Spleen (tissue), 11 donors: ENCODE results near the gene KRT79. TPM values are rescaled to one million over a fixed set of nuclear protein-coding genes. Genes with fewer than 3 reads are reported as not detected.
A peak's percentile ranks its signal among the peaks of the same experiment; 100 is the strongest.

ENCODE experiments used
- DNase-seq: peaks from one replicate; pipeline ENCODE4 v3.0.0-alpha.2; 2020
- H3K27ac ChIP-seq, 8 donors: fragments of 200-600 bp; sonication (generic) in 7 of 8; 1 replicate in 4 of 8; 2 replicates in 4 of 8; pipeline versions ENCODE4 v1.5.0 to v1.8.0; 2016 to 2021; ENCODE audit warnings: inconsistent platforms in 4 of 8, mild to moderate bottlenecking in 4 of 8, moderate library complexity in 1 of 8
- H3K27me3 ChIP-seq, 7 donors: fragments of 200-600 bp; sonication (generic) in 6 of 7; replicated peaks in 1 of 7; 1 replicate in 4 of 7; 2 replicates in 3 of 7; pipeline versions ENCODE4 v1.5.0 to v1.8.0; 2016 to 2021; ENCODE audit warnings: inconsistent platforms in 3 of 7, mild to moderate bottlenecking in 1 of 7
- H3K36me3 ChIP-seq, 6 donors: fragments of 200-600 bp; sonication (generic) in 5 of 6; 1 replicate in 4 of 6; 2 replicates in 2 of 6; pipeline versions ENCODE4 v1.5.0 to v1.8.0; 2016 to 2021; ENCODE audit warnings: inconsistent platforms in 2 of 6
- H3K4me1 ChIP-seq, 6 donors: fragments of 200-600 bp; sonication (generic) in 5 of 6; 1 replicate in 3 of 6; 2 replicates in 3 of 6; pipeline versions ENCODE4 v1.5.0 to v1.8.0; 2016 to 2021; ENCODE audit warnings: inconsistent platforms in 3 of 6
- H3K4me3 ChIP-seq, 8 donors: fragments of 200-600 bp; sonication (generic) in 7 of 8; 1 replicate in 4 of 8; 2 replicates in 4 of 8; pipeline versions ENCODE4 v1.5.0 to v1.8.0; 2016 to 2021; ENCODE audit warnings: inconsistent platforms in 4 of 8, mild to moderate bottlenecking in 4 of 8, moderate library complexity in 2 of 8
- H3K9me3 ChIP-seq, 8 donors: fragments of 200-600 bp; sonication (generic) in 7 of 8; 1 replicate in 4 of 8; 2 replicates in 4 of 8; pipeline versions ENCODE4 v1.5.0 to v1.8.0; 2016 to 2021; ENCODE audit warnings: inconsistent platforms in 4 of 8
- POLR2A ChIP-seq, 3 donors: fragments of 450-650 bp; IDR thresholded peaks; one replicate each; pipeline ENCODE4 v1.5.1; 2017; ENCODE audit warnings: antibody characterized with exemption in 3 of 3, mild to moderate bottlenecking in 1 of 3
- POLR2AphosphoS5 ChIP-seq, 3 donors: sonication (generic); formaldehyde crosslinking; IDR thresholded peaks; one replicate each; pipeline ENCODE4 v1.5.1; 2017; ENCODE audit warnings: antibody characterized with exemption in 3 of 3
- WGBS, 5 donors: extraction: QIAGEN DNeasy Blood & Tissue Kit in 3 of 5; methylation state at CpG; one replicate each; pipeline versions ENCODE4 v1.1.5 to v1.1.7; 2013 to 2018; 5-methylcytosine and 5-hydroxymethylcytosine counted together
- intact Hi-C: fragments of 100-400 bp; cut with DNase I; formaldehyde crosslinking; loops from one replicate; pipeline ENCODE4 v1.15.0; 2023; ENCODE audit warnings: low total_unique reads
- polyA plus RNA-seq, 3 donors: library from polyadenylated mRNA; stranded (reverse); fragments of 200-250 nt; gene quantifications; one replicate each; pipeline ENCODE4 v1.2.1, GENCODE V29; 2013
- total RNA-seq, 7 donors: library from RNA; depleted of rRNA in 3 of 7; stranded (reverse); fragments of >200 nt in 3 of 7; fragmentation: NEBNext Ultra II Directional in 4 of 7; extraction: Animal tissue kit (Norgen Biotek cat#: 25700) in 4 of 7; gene quantifications; one replicate each; pipeline versions ENCODE4 v1.1.0 to v1.2.1, GENCODE V29; 2016 to 2021
- TF ChIP-seq, protein P1 (sequence below), 11 experiments: fragments of 200-600 bp in 7 of 11; fragments of 450-650 bp in 4 of 11; sonication (generic) in 4 of 11; IDR thresholded peaks in 8 of 11; conservative IDR thresholded peaks in 3 of 11; 1 replicate in 7 of 11; 2 replicates in 4 of 11; pipeline versions ENCODE4 v1.4.0 to v1.8.0; 2016 to 2021; ENCODE audit warnings: antibody characterized with exemption in 11 of 11, inconsistent platforms in 4 of 11, mild to moderate bottlenecking in 1 of 11
- donor health status: healthy with polysubstance abuse.
- donor health status: DM: no; HTN: no; CAD: no; lungs with moderate emphysema.
- donor health status: DM: no; HTN: no; CAD: no.
- donor health status: Bipolar disorder and iron deficiency.
- donor health status: healthy.
- donor health status: DM: no; HTN: no; CAD: no.
- donor health status: DM: yes; HTN: yes; CAD: no.

Gene KRT79
- total and polyA plus RNA-seq, 10 donors = 0.15 to 0.37 (median 0.19) TPM; not detected in 7

DNA sequence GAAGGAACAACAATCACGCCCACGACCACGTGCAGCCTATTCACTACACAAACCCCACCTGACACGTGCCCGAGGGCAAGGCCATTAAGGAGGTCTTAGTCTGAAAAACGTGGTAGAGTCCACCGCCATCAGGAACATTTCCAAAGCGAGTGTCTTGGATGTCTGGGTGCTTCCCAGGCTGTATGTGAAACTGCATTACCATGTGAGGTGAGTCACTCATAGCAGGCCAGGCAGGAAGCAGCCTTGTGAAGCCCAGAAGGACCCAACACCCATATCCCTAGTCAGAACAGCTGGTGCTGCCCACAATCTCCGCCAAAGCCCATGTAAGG, 3.3 kb upstream of the KRT79 start:
- Histone ChIP-seq H3K9me3 (no peaks in the 10 kb centered on the region), H3K4me3 (no peak overlapping the region), H3K27me3 (peaks cover 0 to 40% (median 0%) of the 10 kb centered on the region in 7 donors), H3K36me3 (no peaks in the 10 kb centered on the region), H3K27ac (no peak overlapping the region), H3K4me1 (peaks cover 0 to 14% (median 0%) of the 10 kb centered on the region in 6 donors)
- 69 to 87% (median 84%) methylated on average over 9 of the region's 9 CpGs for WGBS, 5 donors
- intact Hi-C loops = no loop called here
- TF ChIP-seq, protein P1, sequence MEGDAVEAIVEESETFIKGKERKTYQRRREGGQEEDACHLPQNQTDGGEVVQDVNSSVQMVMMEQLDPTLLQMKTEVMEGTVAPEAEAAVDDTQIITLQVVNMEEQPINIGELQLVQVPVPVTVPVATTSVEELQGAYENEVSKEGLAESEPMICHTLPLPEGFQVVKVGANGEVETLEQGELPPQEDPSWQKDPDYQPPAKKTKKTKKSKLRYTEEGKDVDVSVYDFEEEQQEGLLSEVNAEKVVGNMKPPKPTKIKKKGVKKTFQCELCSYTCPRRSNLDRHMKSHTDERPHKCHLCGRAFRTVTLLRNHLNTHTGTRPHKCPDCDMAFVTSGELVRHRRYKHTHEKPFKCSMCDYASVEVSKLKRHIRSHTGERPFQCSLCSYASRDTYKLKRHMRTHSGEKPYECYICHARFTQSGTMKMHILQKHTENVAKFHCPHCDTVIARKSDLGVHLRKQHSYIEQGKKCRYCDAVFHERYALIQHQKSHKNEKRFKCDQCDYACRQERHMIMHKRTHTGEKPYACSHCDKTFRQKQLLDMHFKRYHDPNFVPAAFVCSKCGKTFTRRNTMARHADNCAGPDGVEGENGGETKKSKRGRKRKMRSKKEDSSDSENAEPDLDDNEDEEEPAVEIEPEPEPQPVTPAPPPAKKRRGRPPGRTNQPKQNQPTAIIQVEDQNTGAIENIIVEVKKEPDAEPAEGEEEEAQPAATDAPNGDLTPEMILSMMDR (IDR thresholded peaks at IDR 0.05 in 8 of 11, conservative IDR thresholded peaks at IDR 0.05 in 3 of 11) = no peak
- TF ChIP-seq POLR2AphosphoS5 (IDR thresholded peaks at IDR 0.05) = no peak
- no peak for TF ChIP-seq POLR2A (IDR thresholded peaks at IDR 0.05)
- peak; percentile 36 for DNase-seq

DNA sequence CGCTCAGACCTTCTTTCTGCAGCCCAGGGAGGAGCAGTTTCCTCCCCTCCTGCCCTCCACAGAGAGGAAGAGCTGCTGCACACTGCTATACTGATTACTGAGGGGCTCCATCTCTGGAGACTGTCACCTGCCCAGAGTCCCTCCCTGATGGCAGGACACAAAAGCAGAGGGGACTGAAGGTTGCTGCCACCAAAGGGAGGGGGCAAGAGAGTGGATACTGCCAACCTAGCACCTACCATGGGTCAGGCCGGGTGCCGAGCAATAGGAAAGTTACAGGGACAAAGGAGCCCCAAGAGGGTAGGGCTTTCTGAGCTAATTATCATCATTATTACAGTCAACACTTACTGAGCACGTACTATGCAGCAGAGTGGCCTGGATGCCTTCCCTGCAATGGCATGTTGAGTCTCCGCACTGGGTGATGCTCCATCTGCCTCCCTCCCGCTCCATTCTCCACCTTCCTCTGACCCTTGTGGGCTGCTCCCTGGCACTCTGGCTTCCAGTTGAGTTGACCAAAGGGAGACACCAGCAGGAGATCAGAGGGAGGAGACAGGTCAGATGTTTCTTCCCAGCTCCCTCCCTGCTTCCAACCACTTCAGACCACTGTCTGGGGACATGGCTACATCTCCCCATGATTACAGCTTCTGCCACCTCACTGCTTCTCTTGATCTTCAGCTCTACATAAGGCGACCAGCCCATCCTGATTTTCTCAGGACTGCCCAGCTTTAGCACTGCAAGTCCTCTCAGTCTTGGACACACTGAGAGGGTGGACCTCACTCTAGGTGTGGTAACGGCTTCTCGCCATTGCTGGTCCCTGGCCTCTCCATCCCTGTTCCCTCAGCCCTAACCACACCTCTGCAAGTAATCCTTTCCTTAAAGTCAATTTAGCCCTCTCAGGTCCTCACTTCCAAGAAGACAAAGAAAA, 2.6 kb upstream of the KRT79 start:
- Histone ChIP-seq H3K27me3 (peaks cover 0 to 40% (median 0%) of the 10 kb centered on the region in 7 donors), H3K4me3 (no peak overlapping the region), H3K27ac (no peak overlapping the region), H3K4me1 (peaks cover 0 to 14% (median 0%) of the 10 kb centered on the region in 6 donors), H3K36me3 (no peaks in the 10 kb centered on the region), H3K9me3 (no peaks in the 10 kb centered on the region)
- intact Hi-C loops = no loop called here
- DNase-seq = peak; percentile 49
- TF ChIP-seq POLR2AphosphoS5 (IDR thresholded peaks at IDR 0.05) = no peak
- no peak for TF ChIP-seq POLR2A (IDR thresholded peaks at IDR 0.05)
- TF ChIP-seq, protein P1 (IDR thresholded peaks at IDR 0.05 in 8 of 11, conservative IDR thresholded peaks at IDR 0.05 in 3 of 11) = no peak
- 77 to 85% (median 82%) methylated on average over 5 to 9 of the region's 9 CpGs for WGBS, 5 donors

DNA sequence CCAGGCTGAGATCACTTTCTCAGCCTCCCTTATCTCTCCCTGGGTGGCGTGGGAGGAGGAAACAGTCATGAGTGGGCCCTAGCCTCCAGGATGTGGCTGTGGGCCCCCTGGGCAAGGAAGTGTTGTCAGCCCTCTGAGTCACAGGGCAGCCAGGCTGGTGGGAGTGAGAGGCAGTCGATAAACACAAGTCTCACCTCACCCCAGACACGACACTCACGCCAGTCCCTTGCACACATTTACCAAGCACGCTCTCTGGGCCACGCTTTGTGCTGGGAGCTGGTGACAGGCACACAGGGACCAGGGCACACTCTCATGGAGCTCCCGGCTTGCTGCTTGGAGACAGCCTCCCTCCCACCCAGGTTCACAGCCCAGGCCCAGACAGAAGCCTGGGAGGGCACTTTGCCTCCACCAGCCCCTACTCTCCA, 1.9 kb upstream of the KRT79 start:
- peak; percentile 72 for DNase-seq
- TF ChIP-seq POLR2A (IDR thresholded peaks at IDR 0.05) (no peak), POLR2AphosphoS5 (IDR thresholded peaks at IDR 0.05) (no peak)
- TF ChIP-seq, protein P1 (IDR thresholded peaks at IDR 0.05 in 8 of 11, conservative IDR thresholded peaks at IDR 0.05 in 3 of 11) = no peak
- Histone ChIP-seq H3K36me3 (no peaks in the 10 kb centered on the region), H3K27me3 (peaks cover 0 to 40% (median 0%) of the 10 kb centered on the region in 7 donors), H3K27ac (no peak overlapping the region), H3K4me1 (peaks cover 0 to 14% (median 0%) of the 10 kb centered on the region in 6 donors), H3K4me3 (no peak overlapping the region), H3K9me3 (no peaks in the 10 kb centered on the region)
- 52 to 69% (median 58%) methylated on average over 7 of the region's 7 CpGs for WGBS, 5 donors
- intact Hi-C loops = no loop called here
